ENCODE data around the gene FNIP2. TPM values are rescaled to one million over a fixed set of nuclear protein-coding genes. Genes with fewer than 3 reads are reported as not detected.

Gene FNIP2
- total and polyA plus RNA-seq, 9 of the 15 experiments (the other 6 are each of a cell fraction or from before 2014, with no cell fraction given): 1.7 to 15.5 (median 8.3) TPM

GRCh38 chr4:158768555-158769174 is at the start of gene FNIP2 (continued):
- TF ChIP-seq CHD7 (IDR thresholded peaks at IDR 0.05; ENCODE audit: low read depth, low read length): no peak
- TF ChIP-seq MECOM (CRISPR knock-in tag; IDR thresholded peaks at IDR 0.05): no peak
- TF ChIP-seq ZNF696 (CRISPR knock-in tag; conservative IDR thresholded peaks at IDR 0.05): no peak
- no peak for TF ChIP-seq SP1 (CRISPR knock-in tag; IDR thresholded peaks at IDR 0.05)
- no peak for TF ChIP-seq PHB2 (IDR thresholded peaks at IDR 0.05; ENCODE audit: low read depth)
- TF ChIP-seq U2AF2 (optimal IDR thresholded peaks at IDR 0.05; ENCODE audit: low read depth, low read length): no peak
- no peak for TF ChIP-seq NEUROD1 (IDR thresholded peaks at IDR 0.05; ENCODE audit: borderline replicate concordance, low read depth, low read length, partially characterized antibody)
- no peak for TF ChIP-seq SAFB2 (IDR thresholded peaks at IDR 0.05; ENCODE audit: borderline replicate concordance, low read depth, low read length, severe bottlenecking)
- TF ChIP-seq ZNF146 (CRISPR knock-in tag; IDR thresholded peaks at IDR 0.05; ENCODE audit: unreplicated experiment): no peak
- no peak for TF ChIP-seq ZNF589 (CRISPR knock-in tag; IDR thresholded peaks at IDR 0.05; ENCODE audit: low read depth)
- TF ChIP-seq GATA2 (CRISPR knock-in tag; IDR thresholded peaks at IDR 0.05): no peak
- TF ChIP-seq ZNF280B (CRISPR knock-in tag; IDR thresholded peaks at IDR 0.05): no peak

Measured in K562 (cell line).